Measurements from ENCODE around the gene PPM1M. TPM values are rescaled to one million over a fixed set of nuclear protein-coding genes. Genes with fewer than 3 reads are reported as not detected.
A peak's percentile ranks its signal among the peaks of the same experiment; 100 is the strongest.

Gene PPM1M
- total RNA-seq, 1 experiment from 2014 or later = 16.2 TPM

- Histone ChIP-seq H3K4me3 (no peak overlapping the region), H3K9me3 (ENCODE audit: insufficient read depth, low read depth) (no peaks in the 10 kb centered on the region), H3K36me3 (ENCODE audit: low read depth) (peaks cover 62% of the 10 kb centered on the region), H3K27me3 (ENCODE audit: insufficient read depth, low read depth) (no peaks in the 10 kb centered on the region), H4K20me1 (ENCODE audit: insufficient read depth) (peaks cover 45% of the 10 kb centered on the region), H3K4me1 (replicated peaks; ENCODE audit: insufficient read depth) (peaks cover 15% of the 10 kb centered on the region), H3F3A (ENCODE audit: insufficient read depth, low read depth) (peaks cover 54% of the 10 kb centered on the region), H2AFZ (no peak overlapping the region), H3K4me2 (peak overlapping the region; percentile 16; the same call in 1 of the 2 replicates), H3K27ac (peak overlapping the region; percentile 41; the same call in 1 of the 2 replicates), H3K79me2 (ENCODE audit: low read depth) (peaks cover 82% of the 10 kb centered on the region), H3K9me2 (ENCODE audit: insufficient read depth) (no peaks in the 10 kb centered on the region)
- intact Hi-C loops (cut with micrococcal nuclease; ENCODE audit: unreplicated experiment) = no loop called here
- BruUV-seq (replicated peaks) = no TSS peak
- ChIA-PET POLR2A (ENCODE audit: unreplicated experiment) (no interaction called here), CTCF (interaction anchor here (0.6 kb wide), 1 partner anchor 28 kb away, joined by 4 read pairs; no protein-coding TSS in a partner anchor)
- TF ChIP-seq CTCF (conservative IDR thresholded peaks at IDR 0.05) (peak; percentile 32; the same call in 1 of the 2 replicates), EZH2 (IDR thresholded peaks at IDR 0.05; ENCODE audit: low read depth) (no peak)
- DNase-seq = peak; percentile 43 to 78
These were observed 19.8 kb downstream of the PPM1M start for GRCh38 chr3:52265387-52265786.

GRCh38 chr3:52268036-52268435 lies 22.5 kb downstream of the PPM1M start:
- H3K36me3 ChIP-seq (ENCODE audit: low read depth) = peaks cover 43% of the 10 kb centered on the region
- intact Hi-C loops (cut with micrococcal nuclease; ENCODE audit: unreplicated experiment) = no loop called here
- POLR2A ChIA-PET (ENCODE audit: unreplicated experiment) = no interaction called here
- peaks cover 15% of the 10 kb centered on the region for H3K4me1 ChIP-seq (replicated peaks; ENCODE audit: insufficient read depth)
- H3K4me2 ChIP-seq = no peak overlapping the region
- H2AFZ ChIP-seq = no peak overlapping the region
- H3K27me3 ChIP-seq (ENCODE audit: insufficient read depth, low read depth) = no peaks in the 10 kb centered on the region
- H3K27ac ChIP-seq = no peak overlapping the region
- no peaks in the 10 kb centered on the region for H3K9me3 ChIP-seq (ENCODE audit: insufficient read depth, low read depth)
- no peak overlapping the region for H3K4me3 ChIP-seq
- H4K20me1 ChIP-seq (ENCODE audit: insufficient read depth) = peaks cover 64% of the 10 kb centered on the region
- no peaks in the 10 kb centered on the region for H3K9me2 ChIP-seq (ENCODE audit: insufficient read depth)
- no peak for TF ChIP-seq CTCF (conservative IDR thresholded peaks at IDR 0.05)
- no peak for TF ChIP-seq EZH2 (IDR thresholded peaks at IDR 0.05; ENCODE audit: low read depth)
- CTCF ChIA-PET = interaction anchor here (0.5 kb wide), 1 partner anchor 12 kb away, joined by 3 read pairs; no protein-coding TSS in a partner anchor
- DNase-seq = no peak
- BruUV-seq (replicated peaks) = no TSS peak
- H3K79me2 ChIP-seq (ENCODE audit: low read depth) = peaks cover 82% of the 10 kb centered on the region
- H3F3A ChIP-seq (ENCODE audit: insufficient read depth, low read depth) = peaks cover 53% of the 10 kb centered on the region

- H3K4me2 ChIP-seq = no peak overlapping the region
- no peak overlapping the region for H3K27ac ChIP-seq
- no peaks in the 10 kb centered on the region for H3K27me3 ChIP-seq (ENCODE audit: insufficient read depth, low read depth)
These were observed 24.2 kb downstream of the PPM1M start for GRCh38 chr3:52269776-52270175.

More at GRCh38 chr3:52269776-52270175, 24.2 kb downstream of the PPM1M start:
- Histone ChIP-seq H3K79me2 (ENCODE audit: low read depth) (peaks cover 82% of the 10 kb centered on the region), H3K4me1 (replicated peaks; ENCODE audit: insufficient read depth) (peaks cover 11% of the 10 kb centered on the region), H3K9me3 (ENCODE audit: insufficient read depth, low read depth) (no peaks in the 10 kb centered on the region), H4K20me1 (ENCODE audit: insufficient read depth) (peaks cover 73% of the 10 kb centered on the region), H3K36me3 (ENCODE audit: low read depth) (peaks cover 33% of the 10 kb centered on the region), H2AFZ (no peak overlapping the region), H3K9me2 (ENCODE audit: insufficient read depth) (no peaks in the 10 kb centered on the region), H3K4me3 (no peak overlapping the region), H3F3A (ENCODE audit: insufficient read depth, low read depth) (peaks cover 49% of the 10 kb centered on the region)
- TF ChIP-seq CTCF (conservative IDR thresholded peaks at IDR 0.05) = no peak
- no peak for TF ChIP-seq EZH2 (IDR thresholded peaks at IDR 0.05; ENCODE audit: low read depth)
- POLR2A ChIA-PET (ENCODE audit: unreplicated experiment) = no interaction called here
- CTCF ChIA-PET = no interaction called here
- DNase-seq = no peak
- intact Hi-C loops (cut with micrococcal nuclease; ENCODE audit: unreplicated experiment) = no loop called here
- no TSS peak for BruUV-seq (replicated peaks)
